Measurements from ENCODE around the gene TBATA.

TBATA gene

GRCh38 chr10:70759781-70760180 is 25.4 kb downstream of the TBATA start:
- DNase-seq: no peak

GRCh38 chr10:70758757-70759514 is 26.2 kb downstream of the TBATA start:
- peak; percentile 54 for DNase-seq

- no peak for DNase-seq
These were observed 27.3 kb downstream of the TBATA start for GRCh38 chr10:70757856-70758255.

- DNase-seq: no peak
These were observed 28.3 kb downstream of the TBATA start for GRCh38 chr10:70756700-70757360.

GRCh38 chr10:70753841-70754621 is 31.1 kb downstream of the TBATA start:
- no peak for DNase-seq

- no peak for DNase-seq
These were observed 32.0 kb downstream of the TBATA start for GRCh38 chr10:70753026-70753663.

- no peak for DNase-seq
These were observed 32.6 kb downstream of the TBATA start for GRCh38 chr10:70752571-70752970.

GRCh38 chr10:70751991-70752390 is 33.2 kb downstream of the TBATA start:
- DNase-seq: no peak

- no peak for DNase-seq
These were observed 33.8 kb downstream of the TBATA start for GRCh38 chr10:70751356-70751755.

- no peak for DNase-seq
These were observed 34.9 kb downstream of the TBATA start for GRCh38 chr10:70750156-70750703.

- no peak for DNase-seq
These were observed 35.4 kb downstream of the TBATA start for GRCh38 chr10:70749756-70750155.

- DNase-seq: no peak
These were observed 36.2 kb downstream of the TBATA start for GRCh38 chr10:70748801-70749573.

GRCh38 chr10:70748305-70748704 is 36.9 kb downstream of the TBATA start:
- no peak for DNase-seq

- DNase-seq: no peak
These were observed 37.8 kb downstream of the TBATA start for GRCh38 chr10:70747192-70747965.

- DNase-seq: no peak
These were observed 39.6 kb downstream of the TBATA start for GRCh38 chr10:70745555-70745954.

GRCh38 chr10:70744617-70745143 is 40.5 kb downstream of the TBATA start:
- DNase-seq: no peak

- DNase-seq: no peak
These were observed 41.3 kb downstream of the TBATA start for GRCh38 chr10:70743879-70744278.

GRCh38 chr10:70743430-70743788 is 41.8 kb downstream of the TBATA start:
- DNase-seq: no peak

GRCh38 chr10:70742537-70743429 is 42.4 kb downstream of the TBATA start:
- DNase-seq: no peak

Measured in stimulated activated CD4-positive, alpha-beta T cell treated with anti-CD3 and anti-CD28 coated beads, Interleukin-4, amount 100 ng/mL, for 1 hour (primary cell).